Activated naive CD8-positive, alpha-beta T cell treated with anti-CD3 and anti-CD28 coated beads, Interleukin-2, amount 50 U/mL, for 16 hours (primary cell): Measurements from ENCODE around the gene ZNF487.
"Not testable (repeated sequence)": the region's sequence is repeated elsewhere in the genome, so short reads cannot be mapped to it uniquely, and the experiment has no call there.

Experiments used
- DNase-seq: peaks from one replicate; pipeline ENCODE4 v3.0.0-alpha.2; 2020; ENCODE audit warnings: low read depth, low spot score

Gene ZNF487

GRCh38 chr10:43437141-43437870, 395 bp downstream of the ZNF487 start:
- DNase-seq, result no peak

GRCh38 chr10:43440463-43441134, 3.7 kb downstream of the ZNF487 start:
- no peak for DNase-seq

GRCh38 chr10:43444323-43444722, 7.4 kb downstream of the ZNF487 start:
- no peak for DNase-seq

- no peak for DNase-seq
These were observed 8.1 kb downstream of the ZNF487 start for GRCh38 chr10:43444897-43445466.

GRCh38 chr10:43446219-43447017, 9.5 kb downstream of the ZNF487 start:
- not testable (repeated sequence) for DNase-seq

GRCh38 chr10:43448742-43449141, 11.8 kb downstream of the ZNF487 start:
- DNase-seq, result no peak

GRCh38 chr10:43452356-43452914, 15.5 kb downstream of the ZNF487 start:
- DNase-seq, result no peak

GRCh38 chr10:43453266-43453831, 16.4 kb downstream of the ZNF487 start:
- DNase-seq, result no peak

- not testable (repeated sequence) for DNase-seq
These were observed 17.1 kb downstream of the ZNF487 start for GRCh38 chr10:43454025-43454424.

GRCh38 chr10:43456561-43456960, 19.6 kb downstream of the ZNF487 start:
- not testable (repeated sequence) for DNase-seq

GRCh38 chr10:43458227-43458626, 21.3 kb downstream of the ZNF487 start:
- DNase-seq, result no peak

GRCh38 chr10:43461950-43462349, 25.0 kb downstream of the ZNF487 start:
- no peak for DNase-seq

- DNase-seq, result not testable (repeated sequence)
These were observed 28.3 kb downstream of the ZNF487 start for GRCh38 chr10:43465086-43465735.

GRCh38 chr10:43465736-43466120, 28.8 kb downstream of the ZNF487 start:
- not testable (repeated sequence) for DNase-seq

- no peak for DNase-seq
These were observed 34.2 kb downstream of the ZNF487 start for GRCh38 chr10:43471146-43471545.

GRCh38 chr10:43471935-43472720, 35.2 kb downstream of the ZNF487 start:
- DNase-seq, result no peak

GRCh38 chr10:43479275-43479674, 42.4 kb downstream of the ZNF487 start:
- no peak for DNase-seq

GRCh38 chr10:43482319-43483078, 45.6 kb downstream of the ZNF487 start:
- DNase-seq, result no peak

GRCh38 chr10:43491855-43492254, 54.9 kb downstream of the ZNF487 start:
- DNase-seq, result no peak
